Measurements from ENCODE around the gene AURKA. TPM values are rescaled to one million over a fixed set of nuclear protein-coding genes. Genes with fewer than 3 reads are reported as not detected.

The AURKA gene
- polyA plus RNA-seq, 1 of the 3 experiments (the other 2 are of a cell fraction), result 24.6 TPM

- H3K27ac ChIP-seq (ENCODE audit: low read depth in 2 of 2, low read length in 1 of 2), result no peak overlapping the region
- no peaks in the 10 kb centered on the region for H3K36me3 ChIP-seq (replicated peaks in 1 of 2; ENCODE audit: control insufficient read depth in 1 of 2, insufficient read depth in 2 of 2, low read length in 1 of 2)
- no peak overlapping the region for H2AFZ ChIP-seq (ENCODE audit: low read depth)
- ChIA-PET CTCF (no interaction called here), POLR2A (interaction anchor here (0.6 kb wide), 1 partner anchor 134 kb away, joined by 3 read pairs; no protein-coding TSS in a partner anchor)
- H3K9ac ChIP-seq, result no peak overlapping the region
- H3K27me3 ChIP-seq (ENCODE audit: insufficient read depth), result no peaks in the 10 kb centered on the region
- H3K4me3 ChIP-seq (ENCODE audit: low read depth in 2 of 2, low read length in 1 of 2), result no peak overlapping the region
- H4K20me1 ChIP-seq (ENCODE audit: insufficient read depth), result no peaks in the 10 kb centered on the region
- 62% methylated on average over 5 of the region's 5 CpGs for WGBS (ENCODE audit: low lambda C conversion rate)
- no peaks in the 10 kb centered on the region for H3K9me2 ChIP-seq
- no peak for TF ChIP-seq POLR2AphosphoS5 (IDR thresholded peaks at IDR 0.05; ENCODE audit: low read depth, low read length)
- no peak for TF ChIP-seq RAD21 (IDR thresholded peaks at IDR 0.05; ENCODE audit: low read length)
- no peak for TF ChIP-seq EP300 (IDR thresholded peaks at IDR 0.05; ENCODE audit: borderline replicate concordance in 1 of 2, low read depth in 1 of 2, low read length in 1 of 2)
- no peak for TF ChIP-seq TEAD4 (IDR thresholded peaks at IDR 0.05; ENCODE audit: borderline replicate concordance, insufficient read depth)
- no peak for TF ChIP-seq ZBTB33 (IDR thresholded peaks at IDR 0.05; ENCODE audit: borderline replicate concordance, low read depth)
- TF ChIP-seq MAX (IDR thresholded peaks at IDR 0.05; ENCODE audit: low read depth), result no peak
- no peak for TF ChIP-seq IRF3 (IDR thresholded peaks at IDR 0.05; ENCODE audit: low read depth, low read length)
- TF ChIP-seq RXRA (IDR thresholded peaks at IDR 0.05; ENCODE audit: borderline replicate concordance, low read depth), result no peak
- TF ChIP-seq RFX5 (IDR thresholded peaks at IDR 0.05; ENCODE audit: low read length), result no peak
- TF ChIP-seq GABPA (IDR thresholded peaks at IDR 0.05; ENCODE audit: low read depth), result no peak
- no peak for TF ChIP-seq USF1 (IDR thresholded peaks at IDR 0.05; ENCODE audit: borderline replicate concordance, low read depth)
- no peak for TF ChIP-seq FOSL2 (IDR thresholded peaks at IDR 0.05; ENCODE audit: borderline replicate concordance, low read depth)
- TF ChIP-seq NRF1 (IDR thresholded peaks at IDR 0.05; ENCODE audit: low read depth, low read length), result no peak
- no peak for TF ChIP-seq GATA2 (CRISPR knock-in tag; IDR thresholded peaks at IDR 0.05)
- no peak for TF ChIP-seq SMC3 (IDR thresholded peaks at IDR 0.05; ENCODE audit: low read depth, low read length)
- no peak for TF ChIP-seq SIN3A (IDR thresholded peaks at IDR 0.05; ENCODE audit: borderline replicate concordance, low read depth, low read length)
- H3K4me2 ChIP-seq, result no peak overlapping the region
- H3K4me1 ChIP-seq (ENCODE audit: control insufficient read depth in 1 of 2, insufficient read depth in 2 of 2, low read depth in 1 of 2, low read length in 1 of 2), result no peaks in the 10 kb centered on the region
- no peaks in the 10 kb centered on the region for H3F3A ChIP-seq (replicated peaks; ENCODE audit: insufficient read depth)
- no peak for DNase-seq
- no peaks in the 10 kb centered on the region for H3K79me2 ChIP-seq (ENCODE audit: insufficient read depth)
- H3K9me3 ChIP-seq, result no peaks in the 10 kb centered on the region
Observed at GRCh38 chr20:56428410-56428809, 36.4 kb upstream of the AURKA start.

All from SK-N-SH (cell line).